Mucosa of rectum (tissue), 2 donors: ENCODE data around the gene GSE1.

Experiments used
- H3K27ac ChIP-seq, 2 donors: one replicate each; pipeline ENCODE4 v1.7.0; 2013; ENCODE audit warnings: inconsistent platforms in 2 of 2, low read depth in 2 of 2, low read length in 2 of 2
- H3K27me3 ChIP-seq, 2 donors: one replicate each; pipeline ENCODE4 v1.7.0; 2013; ENCODE audit warnings: low read length in 2 of 2; ENCODE audit not compliant: control insufficient read depth in 2 of 2, insufficient read depth in 2 of 2
- H3K36me3 ChIP-seq, 2 donors: one replicate each; pipeline ENCODE4 v1.7.0; 2013; ENCODE audit warnings: low read length in 2 of 2; ENCODE audit not compliant: control insufficient read depth in 2 of 2, insufficient read depth in 2 of 2
- H3K4me1 ChIP-seq, 2 donors: one replicate each; pipeline ENCODE4 v1.7.0; 2013; ENCODE audit warnings: low read length in 2 of 2, mild to moderate bottlenecking in 1 of 2; ENCODE audit not compliant: control insufficient read depth in 2 of 2, insufficient read depth in 2 of 2
- H3K4me3 ChIP-seq, 2 donors: one replicate each; pipeline ENCODE4 v1.7.0; 2013; ENCODE audit warnings: low read length in 2 of 2
- H3K9ac ChIP-seq, 2 donors: one replicate each; pipeline ENCODE4 v1.7.0; 2013; ENCODE audit warnings: low read length in 2 of 2, low read depth in 1 of 2, mild to moderate bottlenecking in 1 of 2
- H3K9me3 ChIP-seq, 2 donors: one replicate each; pipeline ENCODE4 v1.7.0; 2013; ENCODE audit warnings: low read length in 2 of 2; ENCODE audit not compliant: control insufficient read depth in 2 of 2
- donor health status: healthy.
- donor health status: Normal muscosa, but diverticular disease.

Gene GSE1

GRCh38 chr16:85664580-85665372, 51.7 kb downstream of the GSE1 start:
- Histone ChIP-seq H3K36me3 (peaks cover 80 to 86% of the 10 kb centered on the region in 2 donors), H3K4me1 (no peaks in the 10 kb centered on the region), H3K9ac (no peak overlapping the region)

GRCh38 chr16:85665373-85665740, 52.2 kb downstream of the GSE1 start:
- no peak overlapping the region for H3K9ac ChIP-seq
- H3K36me3 ChIP-seq, result peaks cover 86 to 90% of the 10 kb centered on the region in 2 donors

More at GRCh38 chr16:85664580-85665372, 51.7 kb downstream of the GSE1 start:
- Histone ChIP-seq H3K4me3 (no peak overlapping the region), H3K27ac (no peak overlapping the region), H3K27me3 (no peaks in the 10 kb centered on the region), H3K9me3 (no peaks in the 10 kb centered on the region)

GRCh38 chr16:85665929-85666328, 52.8 kb downstream of the GSE1 start:
- Histone ChIP-seq H3K4me1 (no peaks in the 10 kb centered on the region), H3K27me3 (no peaks in the 10 kb centered on the region), H3K9me3 (no peaks in the 10 kb centered on the region), H3K27ac (no peak overlapping the region), H3K4me3 (no peak overlapping the region), H3K9ac (no peak overlapping the region), H3K36me3 (peaks cover 90 to 94% of the 10 kb centered on the region in 2 donors)

More at GRCh38 chr16:85665373-85665740, 52.2 kb downstream of the GSE1 start:
- H3K27me3 ChIP-seq, result no peaks in the 10 kb centered on the region
- H3K27ac ChIP-seq, result no peak overlapping the region
- H3K9me3 ChIP-seq, result no peaks in the 10 kb centered on the region
- H3K4me1 ChIP-seq, result no peaks in the 10 kb centered on the region
- no peak overlapping the region for H3K4me3 ChIP-seq

- no peak overlapping the region for H3K9ac ChIP-seq
- peaks cover 88 to 94% of the 10 kb centered on the region in 2 donors for H3K36me3 ChIP-seq
- no peaks in the 10 kb centered on the region for H3K9me3 ChIP-seq
- H3K4me1 ChIP-seq, result no peaks in the 10 kb centered on the region
- H3K27ac ChIP-seq, result no peak overlapping the region
- no peak overlapping the region for H3K4me3 ChIP-seq
- H3K27me3 ChIP-seq, result no peaks in the 10 kb centered on the region
These were observed 54.1 kb downstream of the GSE1 start for GRCh38 chr16:85667261-85667660.

GRCh38 chr16:85667841-85668413, 54.8 kb downstream of the GSE1 start:
- Histone ChIP-seq H3K36me3 (peaks cover 87 to 94% of the 10 kb centered on the region in 2 donors), H3K4me3 (no peak overlapping the region), H3K9me3 (no peaks in the 10 kb centered on the region), H3K27ac (no peak overlapping the region), H3K9ac (no peak overlapping the region), H3K4me1 (peaks cover 0 to 3% of the 10 kb centered on the region in 2 donors), H3K27me3 (no peaks in the 10 kb centered on the region)

GRCh38 chr16:85668676-85669424, 55.7 kb downstream of the GSE1 start:
- Histone ChIP-seq H3K27me3 (no peaks in the 10 kb centered on the region), H3K9me3 (no peaks in the 10 kb centered on the region), H3K36me3 (peaks cover 81 to 87% of the 10 kb centered on the region in 2 donors), H3K4me1 (peaks cover 2 to 8% of the 10 kb centered on the region in 2 donors), H3K27ac (no peak overlapping the region), H3K4me3 (no peak overlapping the region), H3K9ac (no peak overlapping the region)

- peaks cover 77 to 86% of the 10 kb centered on the region in 2 donors for H3K36me3 ChIP-seq
- H3K4me3 ChIP-seq, result no peak overlapping the region
- H3K4me1 ChIP-seq, result peaks cover 6 to 13% of the 10 kb centered on the region in 2 donors
- H3K9ac ChIP-seq, result no peak overlapping the region
- H3K27ac ChIP-seq, result no peak overlapping the region
- no peaks in the 10 kb centered on the region for H3K9me3 ChIP-seq
- H3K27me3 ChIP-seq, result no peaks in the 10 kb centered on the region
These were observed 57.7 kb downstream of the GSE1 start for GRCh38 chr16:85670840-85671239.

GRCh38 chr16:85673529-85674417, 60.7 kb downstream of the GSE1 start:
- no peaks in the 10 kb centered on the region for H3K27me3 ChIP-seq
- no peak overlapping the region for H3K4me3 ChIP-seq
- H3K27ac ChIP-seq, result no peak overlapping the region
- peaks cover 6 to 19% of the 10 kb centered on the region in 2 donors for H3K4me1 ChIP-seq
- H3K9me3 ChIP-seq, result no peaks in the 10 kb centered on the region
- peak overlapping the region in 1 of 2 donors; percentile 19 for H3K9ac ChIP-seq
- H3K36me3 ChIP-seq, result peaks cover 53 to 76% of the 10 kb centered on the region in 2 donors

GRCh38 chr16:85674418-85674755, 61.3 kb downstream of the GSE1 start:
- no peaks in the 10 kb centered on the region for H3K9me3 ChIP-seq
- peak overlapping the region in 1 of 2 donors; percentile 10 for H3K27ac ChIP-seq
- peaks cover 6 to 23% of the 10 kb centered on the region in 2 donors for H3K4me1 ChIP-seq
- no peaks in the 10 kb centered on the region for H3K27me3 ChIP-seq
- H3K9ac ChIP-seq, result no peak overlapping the region
- H3K36me3 ChIP-seq, result peaks cover 48 to 71% of the 10 kb centered on the region in 2 donors
- no peak overlapping the region for H3K4me3 ChIP-seq
